Hematopoietic multipotent progenitor cell treated with erythropoietin and hydrocortisone succinate and interleukin-3 and kit ligand, for 4 days (in vitro differentiated cells): ENCODE data around the gene RET.

Experiments
- DNase-seq: peaks from one replicate; pipeline ENCODE4 v3.0.0-alpha.2; 2015

Gene RET

DNA sequence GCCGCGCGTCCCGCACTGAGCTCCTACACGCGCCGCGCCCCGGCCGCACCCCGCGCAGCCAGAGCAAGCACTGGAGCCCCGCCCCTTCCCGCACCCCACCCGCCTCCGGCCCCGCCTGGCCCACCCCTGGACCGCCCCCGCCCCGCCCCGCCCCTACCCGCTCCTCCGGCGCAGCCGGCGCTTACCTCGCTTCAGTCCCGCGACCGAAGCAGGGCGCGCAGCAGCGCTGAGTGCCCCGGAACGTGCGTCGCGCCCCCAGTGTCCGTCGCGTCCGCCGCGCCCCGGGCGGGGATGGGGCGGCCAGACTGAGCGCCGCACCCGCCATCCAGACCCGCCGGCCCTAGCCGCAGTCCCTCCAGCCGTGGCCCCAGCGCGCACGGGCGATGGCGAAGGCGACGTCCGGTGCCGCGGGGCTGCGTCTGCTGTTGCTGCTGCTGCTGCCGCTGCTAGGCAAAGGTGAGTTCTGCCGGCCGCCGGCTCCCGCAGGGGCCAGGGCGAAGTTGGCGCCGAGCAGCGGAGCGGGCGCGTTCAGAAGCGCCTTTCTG, at the start of gene RET:
Gene RET, plus strand, starts transcription at position 194 of the 545 bp plus-strand sequence. Its CDS starts 190 bp downstream, at position 384.
- DNase-seq, result peak; percentile 56

DNA sequence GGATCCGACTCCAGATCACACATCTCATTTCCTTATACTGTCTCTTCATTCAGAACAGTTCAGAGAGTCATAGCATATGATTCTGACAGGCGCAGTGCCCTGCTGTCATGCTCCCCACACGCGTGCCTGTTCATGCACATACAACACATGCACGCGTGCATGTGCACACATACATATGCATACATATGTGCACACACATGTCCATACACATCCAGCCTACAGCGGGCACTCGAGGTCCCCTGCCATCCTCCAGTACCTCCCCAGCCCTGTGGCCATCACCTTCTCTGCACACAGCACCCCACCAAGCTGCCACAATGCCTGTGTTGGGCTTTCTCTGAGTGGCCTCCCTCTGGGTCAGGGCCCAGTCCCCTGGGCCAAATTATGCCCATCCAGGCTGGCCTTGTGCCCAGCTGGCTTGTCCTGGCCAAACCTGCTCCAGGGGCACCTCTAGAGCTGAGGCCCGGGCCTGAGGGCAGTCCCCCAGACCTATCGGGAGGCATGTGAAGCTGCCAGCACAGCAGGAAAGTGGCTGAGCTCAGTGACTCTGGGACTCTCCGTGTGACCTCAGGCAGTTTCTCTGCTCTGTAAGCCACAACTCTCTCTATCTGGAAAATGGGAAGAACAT, 49.4 kb upstream of the RET start:
- no peak for DNase-seq

DNA sequence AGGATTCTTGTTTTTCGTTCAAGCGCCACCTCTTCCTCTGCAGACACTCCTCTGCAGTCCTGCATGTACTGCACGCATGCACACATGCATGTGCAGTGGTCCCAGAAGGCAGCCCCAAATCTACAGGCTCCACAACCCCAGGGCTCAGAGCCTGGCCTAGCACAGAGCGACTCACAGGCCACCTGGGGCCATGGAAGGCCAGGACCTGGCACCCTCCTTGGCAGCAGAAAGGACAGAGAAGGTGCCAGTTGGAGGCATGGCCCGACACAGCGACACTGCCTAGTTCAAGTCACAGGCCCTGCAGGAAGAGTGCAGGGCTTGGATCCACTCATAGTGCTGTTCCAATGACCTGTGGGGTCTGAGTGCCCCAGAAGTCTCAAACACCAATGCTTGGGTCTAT, 48.7 kb upstream of the RET start:
- DNase-seq, result no peak

DNA sequence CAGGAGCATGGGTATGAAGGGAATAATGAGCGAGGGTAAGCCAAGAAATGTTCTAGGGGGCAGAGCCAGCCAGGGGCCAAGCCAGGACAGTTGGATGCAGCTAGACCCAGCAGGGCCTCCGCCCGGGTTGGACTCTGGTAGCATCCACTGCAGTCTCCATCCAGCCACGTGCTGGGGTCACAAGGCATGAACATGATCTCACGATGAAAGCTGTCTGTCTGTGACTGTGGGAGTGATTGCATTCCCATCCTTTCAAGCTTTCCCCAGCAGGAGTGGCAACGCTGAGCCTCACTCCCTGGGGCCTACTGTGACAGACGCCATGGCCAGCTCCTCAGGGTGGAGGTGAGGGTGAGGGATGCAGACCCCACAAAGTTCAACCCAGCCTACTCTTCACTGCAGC, 47.8 kb upstream of the RET start:
- no peak for DNase-seq

DNA sequence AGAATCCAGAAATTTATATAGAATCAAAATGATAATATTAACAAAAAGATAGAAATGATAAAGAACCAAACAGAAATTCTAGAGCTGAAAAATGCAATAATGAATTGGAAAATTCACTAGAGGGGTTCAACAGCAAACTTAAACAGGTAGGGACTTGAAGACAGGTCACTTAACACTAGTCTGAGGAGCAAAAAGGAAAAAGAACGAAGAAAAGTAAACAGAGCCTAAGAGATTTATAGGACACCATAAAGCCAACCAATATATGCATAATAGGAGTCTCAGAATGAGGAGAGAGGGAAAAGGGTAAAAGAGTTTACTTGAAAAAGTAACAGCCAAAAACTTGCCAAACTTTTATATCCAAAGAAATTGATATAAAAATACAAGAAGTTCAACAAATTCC, 44.3 kb upstream of the RET start:
- DNase-seq, result no peak

DNA sequence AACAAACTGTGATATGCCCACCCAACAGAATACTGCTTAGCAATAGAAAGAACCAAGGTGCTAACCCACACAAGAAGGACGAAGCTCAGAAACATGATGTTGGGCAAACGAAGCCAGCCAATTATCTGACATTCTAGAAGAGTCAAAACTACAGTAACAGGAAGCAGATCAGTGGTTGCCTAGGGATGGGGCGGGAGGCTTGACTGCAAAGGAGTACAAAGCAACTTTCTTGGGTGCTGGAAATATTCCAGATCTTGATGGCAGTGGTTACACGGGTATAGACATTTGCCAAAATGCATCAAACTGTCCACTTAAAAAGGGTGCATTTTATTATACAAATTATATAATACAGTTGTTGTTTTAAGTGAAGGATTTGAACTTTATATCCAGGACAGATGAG, 41.1 kb upstream of the RET start:
- DNase-seq, result peak; percentile 72

DNA sequence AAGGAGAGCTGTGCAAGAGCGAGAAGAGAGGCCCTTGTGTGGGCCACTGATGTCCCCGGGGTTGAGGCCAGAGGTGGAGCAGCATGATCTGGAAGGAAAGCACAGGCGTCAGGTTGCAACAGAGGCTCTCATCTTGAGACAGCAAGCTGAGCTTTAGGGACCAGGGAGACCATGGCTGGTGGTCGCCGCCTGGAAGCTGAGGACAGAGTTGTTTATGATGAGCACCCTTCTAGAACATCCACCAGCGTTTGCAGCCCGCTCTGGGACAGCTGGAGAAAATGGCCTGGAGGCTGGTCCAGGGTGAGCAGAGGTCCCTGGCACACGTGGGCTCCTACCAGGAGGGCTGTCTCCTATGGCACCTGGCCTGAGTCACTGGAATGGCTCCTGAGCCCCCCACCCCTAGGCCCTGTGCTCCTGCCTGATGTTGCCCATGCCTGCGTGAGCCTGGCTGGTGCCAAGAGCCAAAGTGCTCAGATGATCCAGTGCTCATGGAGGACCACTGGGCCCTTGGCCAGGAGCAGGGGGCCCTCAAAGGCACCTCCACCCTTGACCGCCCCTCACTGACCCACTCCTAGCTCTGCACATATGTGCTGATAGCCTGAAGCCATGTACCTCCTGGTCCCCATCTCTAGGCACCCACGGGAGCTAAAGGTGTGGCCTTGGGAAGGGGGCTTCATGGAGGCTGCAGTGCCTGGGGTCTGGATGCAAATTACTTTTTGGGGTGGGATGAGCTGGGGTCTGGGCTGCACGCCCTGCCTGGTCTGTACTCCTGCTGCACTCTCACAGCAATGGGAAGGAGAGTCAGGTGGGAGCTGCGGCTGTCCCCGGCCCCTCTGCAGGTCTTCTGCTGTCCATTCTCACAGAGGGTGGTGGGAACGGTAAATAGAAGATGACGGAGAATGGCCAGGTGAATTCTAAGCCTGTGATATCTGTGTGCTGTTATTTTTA, 40.1 kb upstream of the RET start:
- DNase-seq, result no peak

DNA sequence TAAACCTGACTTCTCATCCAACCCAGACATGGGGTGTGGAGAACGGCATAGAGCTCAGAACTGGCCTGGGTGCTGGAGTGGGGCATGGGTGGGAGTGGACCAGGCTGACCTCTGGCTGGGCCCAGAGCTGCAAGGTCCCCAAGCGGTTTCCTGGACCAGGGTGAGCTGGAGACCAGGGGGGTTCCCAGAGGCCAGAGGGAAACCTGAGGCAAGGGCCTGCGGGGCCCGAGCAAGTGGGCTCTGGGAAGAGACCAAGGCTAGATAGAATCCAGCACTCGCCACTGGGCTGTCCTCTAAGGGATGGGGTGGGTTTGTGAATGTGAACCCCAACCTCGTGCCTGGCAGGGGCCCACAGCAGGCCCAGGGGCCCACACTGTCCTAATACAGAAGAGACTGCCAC, 39.4 kb upstream of the RET start:
- DNase-seq, result no peak

DNA sequence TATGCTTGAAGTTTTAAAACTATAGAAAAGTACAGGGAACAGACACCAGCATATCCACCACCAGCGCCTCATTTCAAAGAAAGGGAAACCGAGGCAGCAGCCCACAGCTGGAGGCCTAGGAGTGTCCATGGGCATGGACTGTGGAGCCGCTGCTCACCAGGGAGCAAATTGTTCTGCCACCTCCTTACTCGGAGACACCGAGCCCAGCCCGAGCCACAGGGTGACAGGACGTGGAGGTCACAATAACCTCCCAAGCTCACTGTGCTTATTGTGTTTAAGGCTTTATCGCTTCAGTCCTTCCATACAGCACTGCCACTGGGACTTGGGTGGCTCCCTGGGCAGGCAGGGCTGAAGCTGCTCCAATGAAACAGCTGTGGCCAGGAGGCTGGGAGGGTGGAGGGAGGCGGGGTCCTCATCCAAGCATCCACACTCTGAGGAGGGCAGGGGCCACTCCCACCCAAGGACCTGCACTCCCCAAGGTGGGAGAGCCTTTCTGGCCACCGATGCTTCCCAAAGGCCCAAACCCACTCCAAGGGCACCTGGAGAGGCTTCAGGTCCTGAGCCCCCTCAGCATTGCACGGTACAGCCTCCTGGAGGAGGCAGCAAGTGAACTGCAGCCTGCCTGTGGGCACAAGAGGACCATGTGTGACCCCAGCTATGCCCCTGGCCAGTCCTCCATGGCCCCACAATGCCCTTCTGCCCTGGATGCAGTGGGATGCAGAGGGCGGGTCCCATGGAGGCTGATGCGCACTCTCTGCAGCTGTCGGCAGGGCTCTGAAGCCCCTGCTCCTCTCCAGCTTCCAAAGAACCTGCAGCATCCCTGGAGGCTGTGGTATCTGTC, 38.7 kb upstream of the RET start:
- DNase-seq, result no peak

DNA sequence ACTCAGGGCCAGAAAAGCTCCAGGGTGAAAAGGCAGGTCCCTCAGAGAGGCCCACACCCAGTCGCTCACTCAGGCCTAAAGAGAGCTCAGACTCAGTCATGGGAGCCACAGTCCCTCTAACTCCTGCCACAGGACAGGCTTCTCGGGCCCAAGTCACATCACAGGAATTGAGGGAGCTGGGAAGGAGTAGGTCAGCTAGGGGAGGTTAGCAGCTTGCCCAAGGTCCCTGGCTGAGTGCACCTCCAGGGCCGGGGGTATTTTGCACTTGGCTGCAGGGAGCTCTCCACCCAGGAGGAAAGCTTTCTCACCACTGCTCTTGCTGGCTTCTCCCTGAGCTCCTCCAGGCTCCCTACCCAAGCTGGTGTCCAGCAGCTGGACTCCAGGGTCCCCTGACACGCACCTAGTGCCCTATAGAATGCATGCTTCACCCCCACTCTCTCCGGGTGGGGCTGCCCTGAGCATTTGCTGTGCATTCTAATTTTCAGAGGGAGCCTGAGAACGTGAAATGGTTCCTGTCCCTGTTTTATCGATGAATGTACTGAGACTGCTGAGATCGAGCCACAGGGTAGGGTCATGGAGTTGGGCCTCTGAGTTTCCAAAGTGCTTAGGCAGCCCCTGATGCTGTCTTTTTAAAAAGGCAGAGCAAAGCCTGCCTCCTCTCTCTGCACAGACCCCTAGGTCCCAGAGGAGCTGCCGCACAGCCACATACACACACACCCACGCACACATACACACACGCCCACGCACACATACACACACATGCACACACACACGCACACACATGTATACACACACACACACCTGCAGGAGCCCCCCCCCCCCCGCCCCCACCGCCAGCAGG, 37.9 kb upstream of the RET start:
- no peak for DNase-seq

DNA sequence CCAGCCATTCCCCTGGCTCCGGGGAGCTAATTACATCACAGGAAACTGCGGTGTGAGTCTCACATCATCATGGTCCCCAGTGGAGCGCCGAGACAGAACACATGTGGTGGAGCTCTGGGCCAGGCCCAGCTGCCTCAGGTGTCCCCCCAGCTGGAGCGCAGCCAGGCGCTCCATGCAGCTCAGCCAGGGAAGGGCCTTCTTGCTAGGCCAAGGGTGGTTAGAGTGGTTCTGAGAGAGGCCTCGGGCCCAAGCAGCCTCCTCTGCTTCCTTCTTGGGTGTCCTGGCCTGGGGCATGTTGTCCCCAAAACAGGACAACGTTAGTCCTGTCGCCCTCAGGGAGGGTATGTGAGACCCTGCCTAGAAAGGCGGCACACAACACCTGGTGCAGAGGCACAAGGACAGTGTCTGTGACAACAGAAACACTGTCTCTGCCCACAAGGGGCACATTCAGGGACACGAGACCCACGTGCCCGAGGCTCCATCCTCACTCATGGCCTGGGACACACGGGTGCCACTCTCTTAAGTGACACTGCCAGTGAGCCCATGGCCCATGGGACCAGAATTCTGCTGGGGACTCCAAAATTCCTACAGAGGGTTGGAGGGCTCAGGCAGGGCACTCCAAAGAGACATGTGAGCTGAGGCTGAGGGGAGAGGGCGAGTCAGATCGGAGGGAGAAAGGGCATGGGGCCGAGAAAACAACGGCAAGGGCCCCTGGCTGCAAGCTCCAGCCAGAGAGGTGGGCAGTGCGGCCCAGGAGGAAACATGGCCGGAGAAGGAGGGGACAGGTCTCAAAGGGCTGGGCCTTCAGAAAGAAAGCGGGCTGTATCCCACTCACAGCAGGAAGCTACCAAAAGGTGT, 37.0 kb upstream of the RET start:
- DNase-seq, result no peak

DNA sequence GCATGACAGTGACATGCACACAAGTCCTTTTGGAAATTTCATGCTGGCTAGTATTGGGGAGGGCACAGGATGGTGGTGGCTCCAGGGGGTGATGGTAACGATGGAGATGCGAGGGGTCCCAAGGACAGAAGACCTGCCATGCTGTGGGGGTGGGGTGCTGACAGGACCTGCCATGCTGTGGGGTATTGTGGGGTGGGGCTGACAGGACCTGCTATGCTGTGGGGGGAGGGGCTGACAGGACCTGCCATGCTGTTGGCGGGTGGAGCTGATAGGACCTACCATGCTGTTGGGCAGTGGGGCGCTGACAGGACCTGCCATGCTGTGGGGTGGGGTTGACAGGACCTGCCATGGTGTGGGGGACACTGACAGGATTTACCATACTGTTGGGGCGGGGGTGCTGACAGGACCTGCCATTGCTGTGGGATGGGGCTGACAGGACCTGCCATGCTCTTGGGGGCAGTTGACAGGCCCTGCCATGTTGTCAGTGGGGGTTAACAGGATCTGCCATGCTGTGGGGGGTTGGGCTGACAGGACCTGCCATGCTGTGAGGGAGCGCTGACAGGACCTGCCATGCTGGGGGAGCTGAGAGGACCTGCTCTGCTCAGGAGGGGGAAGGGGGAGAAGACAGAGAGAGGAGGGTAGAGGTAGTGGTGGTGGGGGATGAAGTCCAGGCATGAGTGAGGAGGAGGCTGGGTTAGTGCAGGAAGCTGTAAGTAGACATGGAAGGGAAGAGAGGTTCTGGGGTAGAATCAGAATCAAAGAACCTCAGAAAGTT, 36.2 kb upstream of the RET start:
- DNase-seq, result no peak

DNA sequence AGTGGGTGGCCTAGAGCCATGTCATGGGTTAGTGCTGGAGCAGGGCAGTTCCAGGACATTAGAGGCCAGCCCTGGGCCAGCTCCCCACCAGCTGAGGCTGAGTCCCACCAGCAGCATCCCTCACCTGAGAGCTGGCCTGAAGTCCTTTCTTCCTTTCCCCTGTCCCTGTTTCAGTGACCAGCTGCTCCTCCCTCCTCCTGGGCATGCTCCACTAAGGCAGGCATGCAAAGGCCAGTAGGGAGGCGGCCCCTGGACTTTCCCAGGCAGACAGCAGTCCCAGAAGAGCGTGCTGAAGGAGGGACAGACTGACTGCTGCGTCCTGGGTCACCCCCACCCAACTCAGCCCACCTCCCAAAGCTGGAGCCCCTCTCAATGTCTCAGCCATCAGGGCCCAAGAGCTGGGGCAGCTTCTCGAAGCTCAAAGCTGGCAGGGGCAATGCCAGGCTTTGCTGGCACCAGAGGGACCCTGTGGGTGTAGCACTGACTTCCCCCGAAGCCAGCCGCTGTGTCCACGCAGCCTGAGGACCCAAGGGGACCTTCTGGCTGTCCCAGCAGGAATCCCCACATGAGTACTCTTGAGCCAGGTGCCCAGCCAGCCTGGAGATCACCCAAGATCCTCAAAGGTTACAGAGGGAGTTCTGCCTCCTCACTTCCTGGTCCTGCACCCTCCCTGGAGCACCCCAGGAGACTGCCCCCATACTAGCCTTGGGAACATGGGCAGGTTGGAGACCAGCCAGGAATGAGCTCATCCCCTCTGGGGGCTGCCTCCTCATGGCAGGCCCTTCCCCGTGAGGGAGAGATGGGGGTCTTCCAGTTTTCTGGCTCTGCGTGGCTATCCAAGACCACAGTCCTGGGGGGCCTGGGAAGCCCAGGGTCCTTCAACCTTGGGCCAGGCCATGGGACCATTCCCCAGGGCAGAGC, 35.2 kb upstream of the RET start:
- no peak for DNase-seq

DNA sequence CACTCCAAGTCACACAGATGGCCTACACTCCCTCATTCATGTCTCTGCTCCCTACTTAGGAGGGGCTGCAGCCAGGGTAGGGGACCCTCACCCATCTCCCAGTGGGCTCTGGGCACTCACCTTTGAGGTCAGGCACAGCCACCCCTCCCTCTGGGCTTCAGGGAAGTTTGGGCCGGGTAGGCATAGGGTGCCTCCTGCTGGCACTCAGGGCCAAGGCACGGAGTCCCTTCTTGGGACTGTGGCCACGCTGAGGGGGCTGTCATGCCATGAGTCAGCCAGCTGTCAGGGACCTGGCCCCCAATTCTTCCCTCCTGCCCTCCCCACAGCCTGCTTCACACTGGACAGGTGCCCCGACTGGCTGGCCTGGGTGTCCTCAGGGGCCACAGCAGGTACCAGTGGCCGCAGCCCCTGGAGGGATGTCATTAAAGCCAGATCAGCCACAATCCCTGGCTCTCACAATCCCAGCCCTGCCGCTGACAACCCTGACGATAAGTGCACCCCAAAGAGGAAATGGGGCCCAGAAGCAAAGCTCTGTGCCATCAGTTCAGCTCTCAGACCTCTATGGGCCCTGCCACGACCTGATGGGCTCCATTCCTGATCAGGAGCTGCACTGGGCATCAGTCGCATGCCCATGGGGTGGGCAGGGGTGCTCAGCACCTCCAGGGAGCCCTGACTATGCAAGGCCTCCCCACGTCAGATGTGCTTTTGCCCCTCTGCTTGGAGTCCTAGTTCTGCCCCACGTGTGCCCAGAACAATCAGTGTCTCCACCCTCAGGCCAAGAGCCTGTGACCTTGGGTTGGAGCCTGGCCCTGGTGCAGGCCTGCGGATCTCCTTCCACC, 34.1 kb upstream of the RET start:
- no peak for DNase-seq

DNA sequence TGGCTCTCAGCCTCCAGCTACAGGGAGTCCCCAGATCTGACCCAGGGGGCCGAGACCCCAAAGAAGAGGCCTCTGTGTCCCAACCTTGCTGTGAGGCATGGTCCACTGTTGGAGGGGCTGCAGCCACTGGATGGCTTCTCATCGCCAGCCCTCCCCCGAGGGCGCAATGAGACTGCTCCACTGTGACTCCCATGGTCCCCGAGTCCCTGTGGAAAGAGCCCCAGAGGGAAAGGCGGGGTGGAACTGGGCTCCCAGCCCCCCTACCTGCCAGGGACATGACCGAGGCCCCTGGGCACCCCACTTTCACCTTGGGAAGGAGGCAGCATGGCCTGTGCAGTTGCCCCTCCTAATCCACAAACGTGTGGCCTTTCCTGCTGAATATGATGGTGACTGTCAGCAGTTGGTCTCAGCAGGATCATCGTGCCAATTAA, 33.5 kb upstream of the RET start:
- DNase-seq, result no peak

DNA sequence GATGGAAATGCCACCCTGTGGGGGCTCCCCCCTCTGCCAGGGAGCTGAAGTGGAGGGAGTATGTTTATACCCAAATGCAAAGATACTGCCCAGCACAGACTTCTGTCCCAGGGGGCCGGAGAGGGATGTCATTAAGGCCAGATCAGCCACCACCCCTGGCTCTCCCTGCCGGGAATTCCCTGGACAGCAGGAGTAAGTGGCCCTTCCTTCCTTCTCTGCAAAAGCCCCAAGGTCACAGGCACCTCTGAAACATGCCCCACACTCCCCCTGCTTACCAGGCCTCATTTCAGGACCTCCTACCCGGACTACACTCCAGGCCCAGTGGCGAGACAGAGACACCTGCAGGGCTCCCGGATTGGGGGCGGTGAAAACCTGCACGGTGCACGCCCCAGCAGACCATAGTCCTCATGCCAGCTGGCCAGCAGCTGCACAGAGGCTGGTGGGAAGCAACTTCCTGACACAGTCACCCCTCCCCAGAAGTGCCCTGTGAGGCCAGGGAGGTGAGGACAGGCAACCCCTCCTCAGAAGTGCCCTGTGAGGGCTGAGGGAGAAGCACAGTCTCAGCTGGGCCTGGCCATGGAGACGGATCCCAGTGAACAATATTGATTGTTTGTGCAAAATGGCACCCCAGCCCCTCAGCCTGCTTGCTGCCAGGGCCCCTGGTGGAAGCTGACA, 33.0 kb upstream of the RET start:
- DNase-seq, result no peak

DNA sequence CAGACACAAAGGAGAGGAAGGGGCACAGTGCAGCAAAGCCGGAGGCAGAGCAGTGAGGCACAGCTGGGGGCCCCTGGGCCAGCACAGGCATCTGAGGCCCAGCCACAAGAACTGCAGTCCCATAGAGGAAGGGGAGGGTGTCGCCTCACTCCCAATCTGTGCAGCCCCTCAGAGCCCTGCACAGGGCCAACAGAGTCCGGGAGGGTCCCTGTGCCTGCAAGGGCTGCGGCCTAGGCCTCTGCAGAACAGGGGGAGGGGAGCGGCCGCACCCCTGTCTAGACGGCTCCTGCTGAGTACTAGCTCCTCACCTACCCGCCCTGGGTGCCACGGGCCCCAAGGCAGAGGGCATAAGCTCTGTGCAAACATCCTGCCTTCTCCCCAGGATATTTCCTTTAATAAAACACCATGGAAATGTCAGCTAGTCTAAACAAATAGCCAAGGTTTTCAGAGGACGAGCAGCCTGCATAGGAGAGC, 32.4 kb upstream of the RET start:
- no peak for DNase-seq
